ENCODE data around the gene CAPN13.

The CAPN13 gene

GRCh38 chr2:30730736-30731647, 76.3 kb downstream of the CAPN13 start:
- DNase-seq (ENCODE audit: low read depth in 3 of 3): no peak

- no peak for DNase-seq (ENCODE audit: low read depth in 3 of 3)
Measured at GRCh38 chr2:30729031-30729430, 78.2 kb downstream of the CAPN13 start.

GRCh38 chr2:30722936-30723725, 84.1 kb downstream of the CAPN13 start:
- no peak for DNase-seq (ENCODE audit: low read depth in 3 of 3)

GRCh38 chr2:30721668-30722647, 85.3 kb downstream of the CAPN13 start:
- no peak for DNase-seq (ENCODE audit: low read depth in 3 of 3)

GRCh38 chr2:30721241-30721640, 86.0 kb downstream of the CAPN13 start:
- DNase-seq (ENCODE audit: low read depth in 3 of 3): no peak

- DNase-seq (ENCODE audit: low read depth in 3 of 3): no peak
Measured at GRCh38 chr2:30717081-30717650, 90.1 kb downstream of the CAPN13 start.

GRCh38 chr2:30716123-30716900, 90.9 kb downstream of the CAPN13 start:
- no peak for DNase-seq (ENCODE audit: low read depth in 3 of 3)

- DNase-seq (ENCODE audit: low read depth in 3 of 3): no peak
Measured at GRCh38 chr2:30714811-30715709, 92.2 kb downstream of the CAPN13 start.

GRCh38 chr2:30713698-30714097, 93.5 kb downstream of the CAPN13 start:
- DNase-seq (ENCODE audit: low read depth in 3 of 3): no peak

- peak; percentile 63 to 87 (median 84) for DNase-seq (ENCODE audit: low read depth in 3 of 3)
Measured at GRCh38 chr2:30711646-30712085, 95.6 kb downstream of the CAPN13 start.

- no peak for DNase-seq (ENCODE audit: low read depth in 3 of 3)
Measured at GRCh38 chr2:30710461-30710860, 96.8 kb downstream of the CAPN13 start.

GRCh38 chr2:30710016-30710415, 97.2 kb downstream of the CAPN13 start:
- no peak for DNase-seq (ENCODE audit: low read depth in 3 of 3)

GRCh38 chr2:30709516-30709915, 97.7 kb downstream of the CAPN13 start:
- DNase-seq (ENCODE audit: low read depth in 3 of 3): no peak

GRCh38 chr2:30708491-30709290, 98.6 kb downstream of the CAPN13 start:
- DNase-seq (ENCODE audit: low read depth in 3 of 3): no peak

GRCh38 chr2:30707304-30707903, 99.8 kb downstream of the CAPN13 start:
- DNase-seq (ENCODE audit: low read depth in 3 of 3): no peak

GRCh38 chr2:30706534-30707303, 100.5 kb downstream of the CAPN13 start:
- peak; percentile 65 to 67 (median 66) for DNase-seq (ENCODE audit: low read depth in 3 of 3)
